Hindlimb muscle (tissue), 1 donor: ENCODE data around the gene FAM20C. TPM values are rescaled to one million over a fixed set of nuclear protein-coding genes. Genes with fewer than 3 reads are reported as not detected.
"Not testable (repeated sequence)": the region's sequence is repeated elsewhere in the genome, so short reads cannot be mapped to it uniquely, and the experiment has no call there.

Source experiments
- DNase-seq: peaks from one replicate; pipeline ENCODE4 v3.0.0-alpha.2; 2013
- polyA plus RNA-seq: library from polyadenylated mRNA; unstranded; fragments of 120-200 nt; gene quantifications from one replicate; pipeline ENCODE4 v1.2.1, GENCODE V29; 2013; ENCODE audit not compliant: insufficient read length

The FAM20C gene
- polyA plus RNA-seq, 1 donor = 41.7 TPM

- DNase-seq = no peak
Measured at GRCh38 chr7:192701-193480, 520 bp downstream of the FAM20C start.

GRCh38 chr7:193481-194251, 1.3 kb downstream of the FAM20C start:
- no peak for DNase-seq

GRCh38 chr7:194252-195009, 2.1 kb downstream of the FAM20C start:
- DNase-seq = no peak

- no peak for DNase-seq
Measured at GRCh38 chr7:195010-195829, 2.8 kb downstream of the FAM20C start.

- DNase-seq = no peak
Measured at GRCh38 chr7:195830-196128, 3.4 kb downstream of the FAM20C start.

- DNase-seq = no peak
Measured at GRCh38 chr7:196283-196682, 3.9 kb downstream of the FAM20C start.

- DNase-seq = no peak
Measured at GRCh38 chr7:196778-197321, 4.5 kb downstream of the FAM20C start.

GRCh38 chr7:197413-198335, 5.3 kb downstream of the FAM20C start:
- no peak for DNase-seq

GRCh38 chr7:199483-200249, 7.3 kb downstream of the FAM20C start:
- DNase-seq = no peak

- no peak for DNase-seq
Measured at GRCh38 chr7:200290-200689, 7.9 kb downstream of the FAM20C start.

GRCh38 chr7:200704-201103, 8.3 kb downstream of the FAM20C start:
- DNase-seq = no peak

- DNase-seq = no peak
Measured at GRCh38 chr7:204326-204725, 12.0 kb downstream of the FAM20C start.

- DNase-seq = no peak
Measured at GRCh38 chr7:205115-206010, 13.0 kb downstream of the FAM20C start.

- DNase-seq = not testable (repeated sequence)
Measured at GRCh38 chr7:206351-206750, 14.0 kb downstream of the FAM20C start.

- DNase-seq = no peak
Measured at GRCh38 chr7:207418-208129, 15.2 kb downstream of the FAM20C start.

- DNase-seq = no peak
Measured at GRCh38 chr7:208130-208673, 15.8 kb downstream of the FAM20C start.

- no peak for DNase-seq
Measured at GRCh38 chr7:208816-209215, 16.4 kb downstream of the FAM20C start.

GRCh38 chr7:209416-209815, 17.0 kb downstream of the FAM20C start:
- DNase-seq = no peak
